Renal cortex interstitium (tissue), 11 donors: ENCODE data around the gene FAR2. TPM values are rescaled to one million over a fixed set of nuclear protein-coding genes. Genes with fewer than 3 reads are reported as not detected.
A peak's percentile ranks its signal among the peaks of the same experiment; 100 is the strongest.
"Not testable (repeated sequence)": the region's sequence is repeated elsewhere in the genome, so short reads cannot be mapped to it uniquely, and the experiment has no call there.

Source experiments
- DNase-seq, 11 donors: peaks; one replicate each; pipeline ENCODE4 v3.0.0-alpha.2; 2013; ENCODE audit warnings: low read depth in 9 of 11, low spot score in 4 of 11; ENCODE audit errors: extremely low read depth in 1 of 11
- polyA plus RNA-seq, 3 donors: library from polyadenylated mRNA; unstranded; fragments of 120-200 nt; gene quantifications; one replicate each; pipeline ENCODE4 v1.2.1, GENCODE V29; 2013; ENCODE audit not compliant: insufficient read length in 3 of 3

Gene FAR2
- polyA plus RNA-seq, 3 donors = 38.8 to 43.4 (median 42.6) TPM

GRCh38 chr12:29287622-29288021 lies 138.5 kb downstream of the FAR2 start:
- DNase-seq = no peak

GRCh38 chr12:29288031-29288430 lies 139.0 kb downstream of the FAR2 start:
- DNase-seq = no peak

GRCh38 chr12:29290475-29290874 lies 141.4 kb downstream of the FAR2 start:
- not testable (repeated sequence) for DNase-seq

- DNase-seq = peak in 4 of 11 donors; percentile 29 to 35 (median 33)
These were observed 142.1 kb downstream of the FAR2 start for GRCh38 chr12:29291226-29291625.

- no peak for DNase-seq
These were observed 150.6 kb downstream of the FAR2 start for GRCh38 chr12:29299633-29300032.

- DNase-seq = no peak
These were observed 152.0 kb downstream of the FAR2 start for GRCh38 chr12:29301114-29301513.

GRCh38 chr12:29304388-29304787 lies 155.3 kb downstream of the FAR2 start:
- DNase-seq = no peak

- DNase-seq = no peak
These were observed 157.2 kb downstream of the FAR2 start for GRCh38 chr12:29306266-29306665.

- no peak for DNase-seq
These were observed 157.6 kb downstream of the FAR2 start for GRCh38 chr12:29306682-29307081.

GRCh38 chr12:29309320-29309902 lies 160.3 kb downstream of the FAR2 start:
- peak in 1 of 11 donors; percentile 5 for DNase-seq

GRCh38 chr12:29310899-29311298 lies 161.8 kb downstream of the FAR2 start:
- no peak for DNase-seq

- DNase-seq = no peak
These were observed 165.3 kb downstream of the FAR2 start for GRCh38 chr12:29314416-29314815.

GRCh38 chr12:29316752-29317151 lies 167.7 kb downstream of the FAR2 start:
- DNase-seq = no peak

- peak in 10 of 11 donors; percentile 19 to 64 (median 35) for DNase-seq
These were observed 168.7 kb downstream of the FAR2 start for GRCh38 chr12:29317556-29318363.

GRCh38 chr12:29320295-29321085 lies 171.4 kb downstream of the FAR2 start:
- no peak for DNase-seq

- DNase-seq = no peak
These were observed 173.1 kb downstream of the FAR2 start for GRCh38 chr12:29322157-29322556.

- no peak for DNase-seq
These were observed 180.3 kb downstream of the FAR2 start for GRCh38 chr12:29329411-29329810.

- no peak for DNase-seq
These were observed 184.1 kb downstream of the FAR2 start for GRCh38 chr12:29333178-29333577.

- DNase-seq = no peak
These were observed 185.9 kb downstream of the FAR2 start for GRCh38 chr12:29334937-29335336.

- no peak for DNase-seq
These were observed 188.2 kb downstream of the FAR2 start for GRCh38 chr12:29337325-29337724.
